ENCODE data around the gene GNG7.

Gene GNG7

GRCh38 chr19:2552859-2553258 is 149.6 kb downstream of the GNG7 start:
- H2AK5ac ChIP-seq (ENCODE audit: low read length) = no peak overlapping the region
- DNase-seq = peak in 1 of 2 donors; percentile 63
- WGBS (ENCODE audit: extremely low coverage, insufficient coverage, insufficient read length) = no CpG with 5 or more reads among the region's 11 CpGs
- H4K8ac ChIP-seq (ENCODE audit: low read depth, low read length) = no peak overlapping the region
- no peak overlapping the region for H3K9ac ChIP-seq (ENCODE audit: low read length)
- H3K23ac ChIP-seq (ENCODE audit: low read length) = no peak overlapping the region
- no peak overlapping the region for H4K91ac ChIP-seq (ENCODE audit: low read depth, low read length)
- H3K4me1 ChIP-seq (ENCODE audit: control insufficient read depth in 1 of 2, insufficient read depth in 2 of 2, low read length in 2 of 2) = peaks cover 16 to 22% of the 10 kb centered on the region in 2 experiments
- H4K12ac ChIP-seq (ENCODE audit: low read depth, low read length) = no peak overlapping the region
- no peak overlapping the region for H2BK12ac ChIP-seq (ENCODE audit: low read length)
- H3K14ac ChIP-seq (ENCODE audit: low read length) = no peak overlapping the region
- H3K4me3 ChIP-seq (ENCODE audit: low read depth, low read length) = no peak overlapping the region
- peaks cover 26% of the 10 kb centered on the region for H3K79me1 ChIP-seq (ENCODE audit: low read length)
- H3K9me3 ChIP-seq (ENCODE audit: insufficient read depth, low read depth, low read length) = peaks cover 3% of the 10 kb centered on the region
- no peak overlapping the region for H2BK120ac ChIP-seq (ENCODE audit: insufficient read depth, low read length, poor library complexity)
- H3K36me3 ChIP-seq (ENCODE audit: control insufficient read depth in 1 of 2, insufficient read depth in 2 of 2, low read length in 2 of 2) = no peaks in the 10 kb centered on the region
- no peak overlapping the region for H2AFZ ChIP-seq (ENCODE audit: insufficient read depth, low read length, poor library complexity)
- peak overlapping the region; percentile 1 for H3K4me2 ChIP-seq (ENCODE audit: low read length)
- no peak overlapping the region for H3K4ac ChIP-seq (ENCODE audit: low read depth, low read length)
- H3K27ac ChIP-seq (ENCODE audit: low read depth, low read length) = peak overlapping the region; percentile 36
- peaks cover 3% of the 10 kb centered on the region for H3K79me2 ChIP-seq (ENCODE audit: control insufficient read depth, insufficient read depth, low read length, poor library complexity)
- H3K18ac ChIP-seq (ENCODE audit: low read length) = no peak overlapping the region
- H3K27me3 ChIP-seq (ENCODE audit: insufficient read depth, low read length) = no peaks in the 10 kb centered on the region
- H2BK5ac ChIP-seq (ENCODE audit: low read depth, low read length, poor library complexity) = no peak overlapping the region

- Histone ChIP-seq H3K4me2 (ENCODE audit: low read length) (no peak overlapping the region), H3K27me3 (ENCODE audit: insufficient read depth, low read length) (no peaks in the 10 kb centered on the region), H4K91ac (ENCODE audit: low read depth, low read length) (peak overlapping the region; percentile 12), H2BK120ac (ENCODE audit: insufficient read depth, low read length, poor library complexity) (no peak overlapping the region), H2BK5ac (ENCODE audit: low read depth, low read length, poor library complexity) (no peak overlapping the region), H3K14ac (ENCODE audit: low read length) (no peak overlapping the region), H3K4me1 (ENCODE audit: control insufficient read depth in 1 of 2, insufficient read depth in 2 of 2, low read length in 2 of 2) (peaks cover 19 to 24% of the 10 kb centered on the region in 2 experiments), H3K79me2 (ENCODE audit: control insufficient read depth, insufficient read depth, low read length, poor library complexity) (peaks cover 4% of the 10 kb centered on the region), H3K27ac (ENCODE audit: low read depth, low read length) (no peak overlapping the region), H3K23ac (ENCODE audit: low read length) (no peak overlapping the region), H3K9ac (ENCODE audit: low read length) (no peak overlapping the region), H3K9me3 (ENCODE audit: insufficient read depth, low read depth, low read length) (peaks cover 3% of the 10 kb centered on the region), H3K18ac (ENCODE audit: low read length) (no peak overlapping the region), H4K8ac (ENCODE audit: low read depth, low read length) (no peak overlapping the region), H4K12ac (ENCODE audit: low read depth, low read length) (no peak overlapping the region), H3K4me3 (ENCODE audit: low read depth, low read length) (no peak overlapping the region), H2AK5ac (ENCODE audit: low read length) (no peak overlapping the region), H3K36me3 (ENCODE audit: control insufficient read depth in 1 of 2, insufficient read depth in 2 of 2, low read length in 2 of 2) (no peaks in the 10 kb centered on the region), H2BK12ac (ENCODE audit: low read length) (peak overlapping the region; percentile 24), H3K4ac (ENCODE audit: low read depth, low read length) (no peak overlapping the region), H3K79me1 (ENCODE audit: low read length) (peaks cover 29% of the 10 kb centered on the region), H2AFZ (ENCODE audit: insufficient read depth, low read length, poor library complexity) (no peak overlapping the region)
- DNase-seq = no peak
- WGBS (ENCODE audit: extremely low coverage, insufficient coverage, insufficient read length) = no CpG with 5 or more reads among the region's 11 CpGs
Observed at GRCh38 chr19:2551864-2552185, 150.7 kb downstream of the GNG7 start.

DNA sequence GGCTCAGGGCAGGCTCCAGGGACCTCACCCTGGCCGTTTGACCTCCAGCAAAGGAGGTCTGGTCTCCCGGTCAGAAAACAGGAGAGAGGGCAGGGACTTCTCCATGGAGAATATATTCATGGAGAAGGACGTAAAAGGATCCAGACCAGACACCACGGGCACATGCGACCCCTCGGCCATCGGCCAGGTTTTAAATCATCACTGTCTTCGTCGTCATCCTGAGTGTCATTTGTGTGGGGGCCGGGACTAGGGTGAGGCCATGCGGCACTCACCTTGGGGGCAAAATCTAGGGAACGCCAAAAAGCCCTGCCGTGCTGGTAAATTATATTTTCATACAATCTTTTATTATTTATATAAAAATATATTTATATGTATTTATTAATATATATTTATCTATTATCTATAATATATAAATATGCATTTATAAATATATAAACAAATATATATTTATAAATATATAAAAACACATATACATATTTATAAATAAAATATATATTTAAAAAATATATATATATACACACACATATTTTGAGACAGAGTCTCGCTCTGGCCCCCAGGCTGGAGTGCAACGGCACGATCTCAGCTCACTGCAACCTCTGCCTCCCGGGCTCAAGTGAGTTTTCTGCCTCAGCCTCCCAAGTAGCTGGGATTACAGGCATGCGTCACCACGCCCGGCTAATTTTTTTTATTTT is 151.2 kb downstream of the GNG7 start:
- DNase-seq = peak in 1 of 2 donors; percentile 16
- no peak overlapping the region for H3K9ac ChIP-seq (ENCODE audit: low read length)
- H4K8ac ChIP-seq (ENCODE audit: low read depth, low read length) = no peak overlapping the region
- no peak overlapping the region for H2AFZ ChIP-seq (ENCODE audit: insufficient read depth, low read length, poor library complexity)
- H2BK120ac ChIP-seq (ENCODE audit: insufficient read depth, low read length, poor library complexity) = no peak overlapping the region
- WGBS (ENCODE audit: extremely low coverage, insufficient coverage, insufficient read length) = no CpG with 5 or more reads among the region's 20 CpGs
- no peak overlapping the region for H3K4ac ChIP-seq (ENCODE audit: low read depth, low read length)
- H4K12ac ChIP-seq (ENCODE audit: low read depth, low read length) = no peak overlapping the region
- peak overlapping the region; percentile 1 for H2BK12ac ChIP-seq (ENCODE audit: low read length)
- H3K4me3 ChIP-seq (ENCODE audit: low read depth, low read length) = no peak overlapping the region
- H2AK5ac ChIP-seq (ENCODE audit: low read length) = peak overlapping the region; percentile 92
- H3K79me2 ChIP-seq (ENCODE audit: control insufficient read depth, insufficient read depth, low read length, poor library complexity) = peaks cover 8% of the 10 kb centered on the region
- no peak overlapping the region for H3K18ac ChIP-seq (ENCODE audit: low read length)
- H3K9me3 ChIP-seq (ENCODE audit: insufficient read depth, low read depth, low read length) = peaks cover 3% of the 10 kb centered on the region
- H2BK5ac ChIP-seq (ENCODE audit: low read depth, low read length, poor library complexity) = no peak overlapping the region
- peaks cover 32% of the 10 kb centered on the region for H3K79me1 ChIP-seq (ENCODE audit: low read length)
- H3K36me3 ChIP-seq (ENCODE audit: control insufficient read depth in 1 of 2, insufficient read depth in 2 of 2, low read length in 2 of 2) = no peaks in the 10 kb centered on the region
- H4K91ac ChIP-seq (ENCODE audit: low read depth, low read length) = peak overlapping the region; percentile 29
- peak overlapping the region; percentile 25 for H3K14ac ChIP-seq (ENCODE audit: low read length)
- no peak overlapping the region for H3K27ac ChIP-seq (ENCODE audit: low read depth, low read length)
- H3K4me1 ChIP-seq (ENCODE audit: control insufficient read depth in 1 of 2, insufficient read depth in 2 of 2, low read length in 2 of 2) = peaks cover 21 to 25% of the 10 kb centered on the region in 2 experiments
- no peak overlapping the region for H3K4me2 ChIP-seq (ENCODE audit: low read length)
- H3K27me3 ChIP-seq (ENCODE audit: insufficient read depth, low read length) = no peaks in the 10 kb centered on the region
- H3K23ac ChIP-seq (ENCODE audit: low read length) = no peak overlapping the region

- peak overlapping the region; percentile 25 for H3K14ac ChIP-seq (ENCODE audit: low read length)
- no peak overlapping the region for H3K4me3 ChIP-seq (ENCODE audit: low read depth, low read length)
- H3K4ac ChIP-seq (ENCODE audit: low read depth, low read length) = no peak overlapping the region
- H2AFZ ChIP-seq (ENCODE audit: insufficient read depth, low read length, poor library complexity) = no peak overlapping the region
- no peak overlapping the region for H3K9ac ChIP-seq (ENCODE audit: low read length)
- no peak overlapping the region for H4K12ac ChIP-seq (ENCODE audit: low read depth, low read length)
- H2BK120ac ChIP-seq (ENCODE audit: insufficient read depth, low read length, poor library complexity) = no peak overlapping the region
- no peak overlapping the region for H3K23ac ChIP-seq (ENCODE audit: low read length)
- H2BK12ac ChIP-seq (ENCODE audit: low read length) = peak overlapping the region; percentile 34
- H3K79me1 ChIP-seq (ENCODE audit: low read length) = peaks cover 32% of the 10 kb centered on the region
- H3K4me2 ChIP-seq (ENCODE audit: low read length) = no peak overlapping the region
- H3K4me1 ChIP-seq (ENCODE audit: control insufficient read depth in 1 of 2, insufficient read depth in 2 of 2, low read length in 2 of 2) = peaks cover 21 to 25% of the 10 kb centered on the region in 2 experiments
- H4K8ac ChIP-seq (ENCODE audit: low read depth, low read length) = no peak overlapping the region
- H3K9me3 ChIP-seq (ENCODE audit: insufficient read depth, low read depth, low read length) = peaks cover 3% of the 10 kb centered on the region
- no peaks in the 10 kb centered on the region for H3K27me3 ChIP-seq (ENCODE audit: insufficient read depth, low read length)
- WGBS (ENCODE audit: extremely low coverage, insufficient coverage, insufficient read length) = no CpG with 5 or more reads among the region's 21 CpGs
- no peaks in the 10 kb centered on the region for H3K36me3 ChIP-seq (ENCODE audit: control insufficient read depth in 1 of 2, insufficient read depth in 2 of 2, low read length in 2 of 2)
- peak overlapping the region; percentile 4 for H2BK5ac ChIP-seq (ENCODE audit: low read depth, low read length, poor library complexity)
- H3K18ac ChIP-seq (ENCODE audit: low read length) = no peak overlapping the region
- peak overlapping the region; percentile 29 for H4K91ac ChIP-seq (ENCODE audit: low read depth, low read length)
- H2AK5ac ChIP-seq (ENCODE audit: low read length) = peak overlapping the region; percentile 92
- peaks cover 7% of the 10 kb centered on the region for H3K79me2 ChIP-seq (ENCODE audit: control insufficient read depth, insufficient read depth, low read length, poor library complexity)
- no peak overlapping the region for H3K27ac ChIP-seq (ENCODE audit: low read depth, low read length)
- no peak for DNase-seq
Observed at GRCh38 chr19:2550431-2551171, 151.9 kb downstream of the GNG7 start.
